Prostate gland (tissue), 2 donors: Measurements from ENCODE around the gene IGF2BP3. TPM values are rescaled to one million over a fixed set of nuclear protein-coding genes. Genes with fewer than 3 reads are reported as not detected.

ENCODE experiments used
- DNase-seq: peaks from one replicate; pipeline ENCODE4 v3.0.0-alpha.2; 2019; ENCODE audit warnings: low spot score
- H3K27ac ChIP-seq, 2 donors: fragments of 200-600 bp; sonication (generic); 2 replicates each; pipeline ENCODE4 v1.5.1; 2017 to 2019
- H3K27me3 ChIP-seq: fragments of 200-600 bp; sonication (generic); replicated peaks from 2 replicates; pipeline ENCODE4 v1.5.1; 2019; ENCODE audit not compliant: insufficient read depth
- H3K36me3 ChIP-seq, 2 donors: fragments of 200-600 bp; sonication (generic); 1 replicate in 1 of 2; 2 replicates in 1 of 2; pipeline versions ENCODE4 v1.5.1 to v1.8.1; 2017 to 2019
- H3K4me1 ChIP-seq: fragments of 200-600 bp; sonication (generic); replicated peaks from 2 replicates; pipeline ENCODE4 v1.5.1; 2019
- H3K4me3 ChIP-seq, 2 donors: fragments of 200-600 bp; sonication (generic); 2 replicates each; pipeline ENCODE4 v1.5.1; 2017 to 2019
- H3K9me3 ChIP-seq: fragments of 200-600 bp; sonication (generic); 2 replicates; pipeline ENCODE4 v1.5.1; 2017
- CTCF ChIP-seq, 4 experiments: fragments of 200-600 bp in 2 of 4; fragments of 450-650 bp in 2 of 4; sonication (generic) in 2 of 4; IDR thresholded peaks; 1 replicate in 3 of 4; 2 replicates in 1 of 4; pipeline ENCODE4 v1.5.1; 2016 to 2019; ENCODE audit warnings: antibody characterized with exemption in 4 of 4, mild to moderate bottlenecking in 2 of 4, moderate library complexity in 2 of 4
- POLR2A ChIP-seq: fragments of 450-650 bp; IDR thresholded peaks from one replicate; pipeline ENCODE4 v1.6.1; 2016; ENCODE audit warnings: antibody characterized with exemption, mild to moderate bottlenecking
- POLR2AphosphoS5 ChIP-seq: sonication (generic); formaldehyde crosslinking; IDR thresholded peaks from one replicate; pipeline ENCODE4 v1.6.1; 2017; ENCODE audit warnings: antibody characterized with exemption
- WGBS: methylation state at CpG from one replicate; pipeline ENCODE4 v1.1.5; 2018; 5-methylcytosine and 5-hydroxymethylcytosine counted together
- intact Hi-C: fragments of 100-400 bp; cut with DNase I; formaldehyde crosslinking; loops from one replicate; pipeline ENCODE4 v1.14.2; 2022
- total RNA-seq, 2 donors: library from RNA; depleted of rRNA; stranded (reverse); fragments of >200 nt; gene quantifications; one replicate each; pipeline ENCODE4 v1.1.0, GENCODE V29; 2016

Gene IGF2BP3
- total RNA-seq, 2 donors from 2014 or later, result 9.6 TPM; not detected in 1

DNA sequence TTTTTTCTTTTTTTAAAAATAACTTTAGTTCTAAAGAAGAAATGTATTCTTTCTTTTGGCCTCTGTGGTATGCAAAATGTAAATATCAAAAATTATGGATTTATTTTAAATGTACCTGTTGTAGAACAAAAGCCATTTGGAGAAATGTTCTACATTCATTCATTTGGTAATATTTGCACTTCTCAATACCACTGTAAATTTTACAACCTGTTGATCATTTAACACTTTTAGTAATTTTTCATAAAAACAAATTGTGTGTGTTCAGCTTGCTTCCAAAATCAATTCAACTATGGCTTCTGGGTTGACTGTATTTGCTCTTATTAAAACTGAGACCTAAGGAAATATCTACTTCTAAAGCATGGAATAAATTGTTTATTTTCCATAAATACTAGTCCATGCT, 2.3 kb upstream of the IGF2BP3 start:
- H3K27ac ChIP-seq, result no peak overlapping the region
- no peaks in the 10 kb centered on the region for H3K36me3 ChIP-seq
- peaks cover 9% of the 10 kb centered on the region for H3K4me1 ChIP-seq
- no peak for DNase-seq
- peaks cover 80% of the 10 kb centered on the region for H3K27me3 ChIP-seq
- H3K9me3 ChIP-seq, result no peaks in the 10 kb centered on the region
- intact Hi-C loops, result no loop called here
- no peak for TF ChIP-seq POLR2AphosphoS5
- TF ChIP-seq POLR2A, result no peak
- no peak for TF ChIP-seq CTCF (IDR thresholded peaks at IDR 0.05)
- H3K4me3 ChIP-seq, result no peak overlapping the region

- Histone ChIP-seq H3K4me1 (peaks cover 9% of the 10 kb centered on the region), H3K27ac (no peak overlapping the region), H3K27me3 (peaks cover 79% of the 10 kb centered on the region), H3K4me3 (no peak overlapping the region), H3K9me3 (no peaks in the 10 kb centered on the region), H3K36me3 (no peaks in the 10 kb centered on the region)
- DNase-seq, result no peak
- WGBS, result 72% methylated on average over 6 of the region's 6 CpGs
- intact Hi-C loops, result no loop called here
- TF ChIP-seq POLR2A (no peak), CTCF (IDR thresholded peaks at IDR 0.05) (no peak), POLR2AphosphoS5 (no peak)
Measured at GRCh38 chr7:23472046-23472445, 1.8 kb upstream of the IGF2BP3 start.

DNA sequence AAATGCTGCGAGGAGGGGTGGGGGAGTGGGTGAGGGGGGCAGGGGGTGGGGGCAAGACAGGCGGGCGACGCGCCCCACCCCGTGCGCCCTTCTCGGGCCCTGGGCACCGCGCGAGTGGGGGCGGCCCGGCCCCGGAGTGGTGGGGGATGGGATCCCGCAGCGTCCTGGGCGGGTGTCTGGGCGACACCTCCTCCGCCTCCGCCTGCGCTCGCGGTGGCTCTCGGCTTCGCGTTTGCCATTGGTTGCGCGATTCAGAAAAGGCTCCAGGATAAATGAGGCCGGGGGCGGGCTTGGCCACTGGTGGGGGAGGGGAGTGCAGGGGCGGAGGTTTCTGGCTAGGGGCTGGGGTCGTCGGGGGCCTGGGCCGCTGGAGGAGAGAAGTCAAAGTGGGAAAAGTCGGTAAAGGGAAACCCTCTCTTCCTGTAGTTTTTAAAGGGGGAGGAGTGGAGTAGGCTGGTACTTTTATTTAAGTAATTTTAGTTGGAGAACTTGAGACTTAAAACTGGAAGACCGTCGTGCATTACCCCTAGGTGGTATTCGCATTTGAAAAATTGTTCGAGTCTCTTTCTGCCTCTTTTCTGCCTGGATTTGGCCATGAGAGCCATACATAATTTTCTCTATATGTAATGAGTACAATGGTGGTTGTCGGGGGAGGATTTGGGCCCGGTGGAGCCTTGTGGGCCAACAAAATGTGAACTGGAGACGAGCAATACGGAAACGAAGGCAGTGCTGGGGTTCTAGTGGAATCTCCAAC, 992 bp upstream of the IGF2BP3 start:
- H3K4me3 ChIP-seq, result no peak overlapping the region
- H3K9me3 ChIP-seq, result no peaks in the 10 kb centered on the region
- no peaks in the 10 kb centered on the region for H3K36me3 ChIP-seq
- peaks cover 75% of the 10 kb centered on the region for H3K27me3 ChIP-seq
- intact Hi-C loops, result no loop called here
- no peak overlapping the region for H3K27ac ChIP-seq
- no peak for DNase-seq
- 12% methylated on average over 44 of the region's 44 CpGs for WGBS
- H3K4me1 ChIP-seq, result peaks cover 9% of the 10 kb centered on the region
- TF ChIP-seq CTCF (IDR thresholded peaks at IDR 0.05), result no peak
- no peak for TF ChIP-seq POLR2A
- no peak for TF ChIP-seq POLR2AphosphoS5

- no peaks in the 10 kb centered on the region for H3K36me3 ChIP-seq
- no peak overlapping the region for H3K27ac ChIP-seq
- no peak for DNase-seq
- TF ChIP-seq POLR2A (no peak), POLR2AphosphoS5 (no peak), CTCF (IDR thresholded peaks at IDR 0.05) (no peak)
- peaks cover 9% of the 10 kb centered on the region for H3K4me1 ChIP-seq
- H3K9me3 ChIP-seq, result no peaks in the 10 kb centered on the region
- 5% methylated on average over 18 of the region's 18 CpGs for WGBS
- H3K27me3 ChIP-seq, result peaks cover 75% of the 10 kb centered on the region
- H3K4me3 ChIP-seq, result no peak overlapping the region
- intact Hi-C loops, result no loop called here
Measured at GRCh38 chr7:23469961-23470250, 385 bp downstream of the IGF2BP3 start.
